Prostate gland (tissue), 2 donors: Measurements from ENCODE around the gene ZBTB9. TPM values are rescaled to one million over a fixed set of nuclear protein-coding genes. Genes with fewer than 3 reads are reported as not detected.

Experiments
- DNase-seq: peaks from one replicate; pipeline ENCODE4 v3.0.0-alpha.2; 2019; ENCODE audit warnings: low spot score
- H3K27ac ChIP-seq, 2 donors: fragments of 200-600 bp; sonication (generic); 2 replicates each; pipeline ENCODE4 v1.5.1; 2017 to 2019
- H3K27me3 ChIP-seq: fragments of 200-600 bp; sonication (generic); replicated peaks from 2 replicates; pipeline ENCODE4 v1.5.1; 2019; ENCODE audit not compliant: insufficient read depth
- H3K36me3 ChIP-seq, 2 donors: fragments of 200-600 bp; sonication (generic); 1 replicate in 1 of 2; 2 replicates in 1 of 2; pipeline versions ENCODE4 v1.5.1 to v1.8.1; 2017 to 2019
- H3K4me1 ChIP-seq: fragments of 200-600 bp; sonication (generic); replicated peaks from 2 replicates; pipeline ENCODE4 v1.5.1; 2019
- H3K4me3 ChIP-seq, 2 donors: fragments of 200-600 bp; sonication (generic); 2 replicates each; pipeline ENCODE4 v1.5.1; 2017 to 2019
- H3K9me3 ChIP-seq: fragments of 200-600 bp; sonication (generic); 2 replicates; pipeline ENCODE4 v1.5.1; 2017
- CTCF ChIP-seq, 4 experiments: fragments of 200-600 bp in 2 of 4; fragments of 450-650 bp in 2 of 4; sonication (generic) in 2 of 4; IDR thresholded peaks; 1 replicate in 3 of 4; 2 replicates in 1 of 4; pipeline ENCODE4 v1.5.1; 2016 to 2019; ENCODE audit warnings: antibody characterized with exemption in 4 of 4, mild to moderate bottlenecking in 2 of 4, moderate library complexity in 2 of 4
- POLR2A ChIP-seq: fragments of 450-650 bp; IDR thresholded peaks from one replicate; pipeline ENCODE4 v1.6.1; 2016; ENCODE audit warnings: antibody characterized with exemption, mild to moderate bottlenecking
- POLR2AphosphoS5 ChIP-seq: sonication (generic); formaldehyde crosslinking; IDR thresholded peaks from one replicate; pipeline ENCODE4 v1.6.1; 2017; ENCODE audit warnings: antibody characterized with exemption
- WGBS: methylation state at CpG from one replicate; pipeline ENCODE4 v1.1.5; 2018; 5-methylcytosine and 5-hydroxymethylcytosine counted together
- intact Hi-C: fragments of 100-400 bp; cut with DNase I; formaldehyde crosslinking; loops from one replicate; pipeline ENCODE4 v1.14.2; 2022
- total RNA-seq, 2 donors: library from RNA; depleted of rRNA; stranded (reverse); fragments of >200 nt; gene quantifications; one replicate each; pipeline ENCODE4 v1.1.0, GENCODE V29; 2016

ZBTB9 gene
- total RNA-seq, 2 donors from 2014 or later, result 3.5 to 8.9 TPM

GRCh38 chr6:33488339-33488738 is 34.0 kb downstream of the ZBTB9 start:
- no peak for DNase-seq
- Histone ChIP-seq H3K36me3 (no peaks in the 10 kb centered on the region), H3K9me3 (no peaks in the 10 kb centered on the region), H3K4me3 (no peak overlapping the region), H3K27me3 (no peaks in the 10 kb centered on the region), H3K27ac (no peak overlapping the region), H3K4me1 (no peaks in the 10 kb centered on the region)
- 84% methylated on average over 7 of the region's 7 CpGs for WGBS
- intact Hi-C loops, result no loop called here
- TF ChIP-seq POLR2A (no peak), CTCF (IDR thresholded peaks at IDR 0.05) (no peak), POLR2AphosphoS5 (no peak)

GRCh38 chr6:33490198-33490597 is 35.8 kb downstream of the ZBTB9 start:
- Histone ChIP-seq H3K4me3 (no peak overlapping the region), H3K36me3 (no peaks in the 10 kb centered on the region), H3K27ac (no peak overlapping the region), H3K9me3 (no peaks in the 10 kb centered on the region), H3K4me1 (no peaks in the 10 kb centered on the region), H3K27me3 (no peaks in the 10 kb centered on the region)
- TF ChIP-seq POLR2AphosphoS5, result no peak
- no peak for TF ChIP-seq CTCF (IDR thresholded peaks at IDR 0.05)
- no peak for TF ChIP-seq POLR2A
- WGBS, result 50% methylated on average over 3 of the region's 3 CpGs
- intact Hi-C loops, result no loop called here
- DNase-seq, result no peak

GRCh38 chr6:33490621-33491020 is 36.2 kb downstream of the ZBTB9 start:
- no peak overlapping the region for H3K27ac ChIP-seq
- 92% methylated on average over 6 of the region's 6 CpGs for WGBS
- DNase-seq, result no peak
- TF ChIP-seq POLR2A (no peak), CTCF (IDR thresholded peaks at IDR 0.05) (no peak), POLR2AphosphoS5 (no peak)
- H3K9me3 ChIP-seq, result no peaks in the 10 kb centered on the region
- intact Hi-C loops, result no loop called here
- H3K4me3 ChIP-seq, result no peak overlapping the region
- H3K36me3 ChIP-seq, result no peaks in the 10 kb centered on the region
- H3K27me3 ChIP-seq, result no peaks in the 10 kb centered on the region
- H3K4me1 ChIP-seq, result no peaks in the 10 kb centered on the region

- no peaks in the 10 kb centered on the region for H3K9me3 ChIP-seq
- H3K27me3 ChIP-seq, result no peaks in the 10 kb centered on the region
- no peak for DNase-seq
- no peak for TF ChIP-seq POLR2A
- no peak for TF ChIP-seq POLR2AphosphoS5
- no peak for TF ChIP-seq CTCF (IDR thresholded peaks at IDR 0.05)
- H3K4me1 ChIP-seq, result no peaks in the 10 kb centered on the region
- no peak overlapping the region for H3K27ac ChIP-seq
- 37% methylated on average over 4 of the region's 4 CpGs for WGBS
- H3K4me3 ChIP-seq, result no peak overlapping the region
- no peaks in the 10 kb centered on the region for H3K36me3 ChIP-seq
- intact Hi-C loops, result no loop called here
Measured at GRCh38 chr6:33492093-33492492, 37.7 kb downstream of the ZBTB9 start.

- no peaks in the 10 kb centered on the region for H3K9me3 ChIP-seq
- TF ChIP-seq POLR2A (no peak), CTCF (IDR thresholded peaks at IDR 0.05) (no peak), POLR2AphosphoS5 (no peak)
- no peaks in the 10 kb centered on the region for H3K4me1 ChIP-seq
- H3K4me3 ChIP-seq, result no peak overlapping the region
- H3K27me3 ChIP-seq, result no peaks in the 10 kb centered on the region
- WGBS, result 92% methylated on average over 7 of the region's 7 CpGs
- intact Hi-C loops, result no loop called here
- no peaks in the 10 kb centered on the region for H3K36me3 ChIP-seq
- no peak for DNase-seq
- no peak overlapping the region for H3K27ac ChIP-seq
Measured at GRCh38 chr6:33497157-33497556, 42.8 kb downstream of the ZBTB9 start.
